Trophoblast cell (in vitro differentiated cells and primary cell): ENCODE results near the gene CD300LB.

Experiments
- DNase-seq, 2 donors: peaks; one replicate each; pipeline ENCODE4 v3.0.0-alpha.2; 2016
- H2AFZ ChIP-seq: 2 replicates; pipeline ENCODE4 v1.6.1; 2013; ENCODE audit warnings: low read length, moderate library complexity, mild to moderate bottlenecking; ENCODE audit not compliant: insufficient read depth, poor library complexity
- H2AK5ac ChIP-seq: 2 replicates; pipeline ENCODE4 v1.6.1; 2013; ENCODE audit warnings: mild to moderate bottlenecking, low read length
- H2BK120ac ChIP-seq: 2 replicates; pipeline ENCODE4 v1.6.1; 2013; ENCODE audit warnings: low read length, mild to moderate bottlenecking, moderate library complexity; ENCODE audit not compliant: insufficient read depth, poor library complexity
- H2BK12ac ChIP-seq: 2 replicates; pipeline ENCODE4 v1.6.1; 2013; ENCODE audit warnings: mild to moderate bottlenecking, low read length, moderate library complexity
- H2BK5ac ChIP-seq: 2 replicates; pipeline ENCODE4 v1.6.1; 2013; ENCODE audit warnings: low read length, low read depth, moderate library complexity, mild to moderate bottlenecking; ENCODE audit not compliant: poor library complexity
- H3K14ac ChIP-seq: 2 replicates; pipeline ENCODE4 v1.6.1; 2013; ENCODE audit warnings: mild to moderate bottlenecking, low read length
- H3K18ac ChIP-seq: 2 replicates; pipeline ENCODE4 v1.6.1; 2013; ENCODE audit warnings: mild to moderate bottlenecking, low read length
- H3K23ac ChIP-seq: 2 replicates; pipeline ENCODE4 v1.6.1; 2013; ENCODE audit warnings: low read length
- H3K27ac ChIP-seq: 2 replicates; pipeline ENCODE4 v1.5.1; 2013; ENCODE audit warnings: low read depth, mild to moderate bottlenecking, inconsistent platforms, low read length, moderate library complexity
- H3K27me3 ChIP-seq: 2 replicates; pipeline ENCODE4 v1.6.1; 2013; ENCODE audit warnings: inconsistent platforms, mild to moderate bottlenecking, low read length, moderate library complexity; ENCODE audit not compliant: insufficient read depth
- H3K36me3 ChIP-seq, 2 experiments: 1 replicate in 1 of 2; 2 replicates in 1 of 2; pipeline ENCODE4 v1.6.1; 2013; ENCODE audit warnings: low read length in 2 of 2, mild to moderate bottlenecking in 2 of 2, moderate library complexity in 1 of 2; ENCODE audit not compliant: insufficient read depth in 2 of 2, control insufficient read depth in 1 of 2
- H3K4ac ChIP-seq: 2 replicates; pipeline ENCODE4 v1.6.1; 2013; ENCODE audit warnings: low read depth, mild to moderate bottlenecking, low read length, moderate library complexity
- H3K4me1 ChIP-seq, 2 experiments: 1 replicate in 1 of 2; 2 replicates in 1 of 2; pipeline ENCODE4 v1.6.1; 2013; ENCODE audit warnings: low read length in 2 of 2, mild to moderate bottlenecking in 2 of 2, moderate library complexity in 1 of 2; ENCODE audit not compliant: insufficient read depth in 2 of 2, control insufficient read depth in 1 of 2
- H3K4me2 ChIP-seq: 2 replicates; pipeline ENCODE4 v1.6.1; 2013; ENCODE audit warnings: inconsistent platforms, mild to moderate bottlenecking, low read length, moderate library complexity
- H3K4me3 ChIP-seq: 2 replicates; pipeline ENCODE4 v1.5.1; 2013; ENCODE audit warnings: mild to moderate bottlenecking, low read depth, low read length, inconsistent platforms
- H3K79me1 ChIP-seq: one replicate; pipeline ENCODE4 v1.6.1; 2013; ENCODE audit warnings: low read length
- H3K79me2 ChIP-seq: 2 replicates; pipeline ENCODE4 v1.6.1; 2013; ENCODE audit warnings: low read length, mild to moderate bottlenecking; ENCODE audit not compliant: control insufficient read depth, insufficient read depth, poor library complexity
- H3K9ac ChIP-seq: 2 replicates; pipeline ENCODE4 v1.6.1; 2013; ENCODE audit warnings: mild to moderate bottlenecking, low read length
- H3K9me3 ChIP-seq: 2 replicates; pipeline ENCODE4 v1.6.1; 2013; ENCODE audit warnings: low read depth, mild to moderate bottlenecking, control low read depth, inconsistent platforms, low read length; ENCODE audit not compliant: insufficient read depth
- H4K12ac ChIP-seq: 2 replicates; pipeline ENCODE4 v1.6.1; 2013; ENCODE audit warnings: low read depth, mild to moderate bottlenecking, low read length, moderate library complexity
- H4K8ac ChIP-seq: 2 replicates; pipeline ENCODE4 v1.6.1; 2013; ENCODE audit warnings: low read depth, mild to moderate bottlenecking, low read length, moderate library complexity
- H4K91ac ChIP-seq: one replicate; pipeline ENCODE4 v1.6.1; 2013; ENCODE audit warnings: low read depth, mild to moderate bottlenecking, low read length, moderate library complexity
- WGBS: extraction: QIAGEN DNeasy Blood & Tissue Kit; methylation state at CpG from one replicate; pipeline ENCODE4 v1.1.7; 2013; ENCODE audit warnings: missing lambda C conversion rate; ENCODE audit not compliant: insufficient read length, insufficient coverage; ENCODE audit errors: extremely low coverage; 5-methylcytosine and 5-hydroxymethylcytosine counted together

CD300LB gene

DNA sequence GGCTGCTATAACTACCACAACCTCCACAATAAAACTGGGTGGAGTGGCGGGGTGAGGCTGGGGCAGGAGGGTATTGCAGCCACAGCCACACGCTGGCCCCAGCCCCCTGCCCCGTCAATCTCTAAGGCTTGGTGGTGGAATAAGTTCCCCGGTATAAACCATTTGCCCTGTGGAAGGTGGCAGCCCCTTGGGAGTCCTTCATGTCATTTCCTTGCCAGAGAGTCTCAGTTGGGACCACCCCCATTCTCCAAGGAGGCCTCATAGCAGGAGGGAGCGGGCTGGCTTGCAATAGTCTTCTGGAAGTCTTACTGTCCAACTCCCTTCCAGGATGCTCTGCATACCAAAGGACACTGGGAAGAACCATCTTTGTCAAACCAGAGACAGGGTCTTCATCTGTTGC is 45.4 kb downstream of the CD300LB start:
- Histone ChIP-seq H4K91ac (no peak overlapping the region), H3K9me3 (no peaks in the 10 kb centered on the region), H3K79me1 (no peaks in the 10 kb centered on the region), H3K27ac (no peak overlapping the region), H3K9ac (no peak overlapping the region), H3K4ac (no peak overlapping the region), H2BK12ac (no peak overlapping the region), H3K4me2 (no peak overlapping the region), H4K8ac (no peak overlapping the region), H3K23ac (no peak overlapping the region), H3K4me3 (no peak overlapping the region), H3K27me3 (no peaks in the 10 kb centered on the region), H3K36me3 (no peaks in the 10 kb centered on the region), H3K4me1 (no peaks in the 10 kb centered on the region), H4K12ac (no peak overlapping the region), H3K79me2 (no peaks in the 10 kb centered on the region), H2BK5ac (no peak overlapping the region), H3K14ac (no peak overlapping the region), H3K18ac (no peak overlapping the region), H2BK120ac (no peak overlapping the region), H2AFZ (no peak overlapping the region), H2AK5ac (no peak overlapping the region)
- no peak for DNase-seq
- no CpG with 5 or more reads among the region's 5 CpGs for WGBS

DNA sequence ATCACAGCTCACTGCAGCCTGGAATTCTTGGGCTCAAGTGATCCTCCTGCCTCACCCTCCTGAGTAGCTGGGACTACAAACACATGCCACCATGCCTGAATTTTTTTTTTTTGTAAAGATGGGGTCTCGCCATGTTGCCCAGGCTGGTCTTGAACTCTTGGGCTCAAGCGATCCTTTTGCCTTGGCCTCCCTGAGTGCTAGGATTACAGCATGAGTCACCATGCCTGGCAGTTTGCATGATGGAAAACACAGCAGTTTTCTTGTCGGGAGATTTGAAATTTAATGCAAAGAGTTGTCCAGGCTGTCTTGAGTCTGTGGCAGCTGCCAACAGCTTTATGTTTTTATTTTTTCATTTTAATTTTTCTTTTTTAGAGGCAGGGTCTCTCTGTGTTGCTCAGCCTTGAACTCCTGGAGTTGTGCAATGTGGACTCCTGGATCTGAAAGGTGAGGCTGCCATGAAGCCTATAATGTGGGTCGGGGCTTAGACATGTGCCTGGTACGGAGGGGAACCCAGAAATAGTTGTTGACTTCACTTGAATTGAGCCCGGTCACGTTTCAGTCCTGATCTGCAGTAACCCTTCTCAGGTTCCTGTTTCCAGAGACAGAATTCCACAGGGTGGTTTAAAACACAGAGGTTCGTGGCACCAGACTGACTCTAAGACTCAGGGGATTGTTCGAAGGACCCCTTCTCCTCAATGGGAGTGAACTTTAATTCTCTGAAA is 46.1 kb downstream of the CD300LB start:
- H3K4me2 ChIP-seq = no peak overlapping the region
- no peaks in the 10 kb centered on the region for H3K27me3 ChIP-seq
- H2AFZ ChIP-seq = no peak overlapping the region
- H3K79me2 ChIP-seq = no peaks in the 10 kb centered on the region
- H3K27ac ChIP-seq = no peak overlapping the region
- H4K8ac ChIP-seq = no peak overlapping the region
- no peaks in the 10 kb centered on the region for H3K4me1 ChIP-seq
- no peak overlapping the region for H2AK5ac ChIP-seq
- DNase-seq = no peak
- no CpG with 5 or more reads among the region's 9 CpGs for WGBS
- no peak overlapping the region for H3K18ac ChIP-seq
- H3K23ac ChIP-seq = no peak overlapping the region
- H4K91ac ChIP-seq = no peak overlapping the region
- H3K9ac ChIP-seq = no peak overlapping the region
- H2BK120ac ChIP-seq = no peak overlapping the region
- no peak overlapping the region for H2BK12ac ChIP-seq
- no peak overlapping the region for H3K14ac ChIP-seq
- no peak overlapping the region for H2BK5ac ChIP-seq
- no peak overlapping the region for H3K4ac ChIP-seq
- H3K4me3 ChIP-seq = no peak overlapping the region
- no peaks in the 10 kb centered on the region for H3K9me3 ChIP-seq
- no peaks in the 10 kb centered on the region for H3K36me3 ChIP-seq
- no peak overlapping the region for H4K12ac ChIP-seq
- no peaks in the 10 kb centered on the region for H3K79me1 ChIP-seq

DNA sequence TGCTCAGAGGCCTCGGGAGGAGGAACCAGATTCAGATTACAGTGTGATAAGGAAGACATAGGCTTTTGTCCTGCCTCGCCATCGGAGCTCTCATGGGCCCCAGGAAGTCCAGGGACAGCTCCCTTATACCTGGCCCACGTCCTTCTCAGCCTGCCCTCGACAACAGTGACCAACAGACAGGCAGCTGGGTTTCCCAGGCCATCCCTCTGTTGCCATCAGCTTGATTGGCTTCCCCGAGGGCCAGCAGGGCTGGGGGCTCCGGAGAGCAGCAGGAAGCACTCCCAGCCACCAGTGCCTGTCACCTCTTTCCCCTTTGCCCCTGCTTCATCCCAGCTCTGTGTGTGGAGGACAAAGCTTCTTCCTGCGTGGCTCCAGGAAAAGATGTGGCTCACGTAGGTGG is 47.2 kb downstream of the CD300LB start:
- no CpG with 5 or more reads among the region's 9 CpGs for WGBS
- H3K9ac ChIP-seq = no peak overlapping the region
- no peak overlapping the region for H2AK5ac ChIP-seq
- no peaks in the 10 kb centered on the region for H3K36me3 ChIP-seq
- no peak overlapping the region for H3K27ac ChIP-seq
- H2BK120ac ChIP-seq = no peak overlapping the region
- H4K12ac ChIP-seq = no peak overlapping the region
- no peak overlapping the region for H4K8ac ChIP-seq
- no peak overlapping the region for H2BK12ac ChIP-seq
- H3K4me3 ChIP-seq = no peak overlapping the region
- no peak overlapping the region for H4K91ac ChIP-seq
- H3K4ac ChIP-seq = no peak overlapping the region
- no peaks in the 10 kb centered on the region for H3K79me2 ChIP-seq
- no peak overlapping the region for H3K18ac ChIP-seq
- DNase-seq = no peak
- no peak overlapping the region for H3K4me2 ChIP-seq
- H2BK5ac ChIP-seq = no peak overlapping the region
- no peaks in the 10 kb centered on the region for H3K79me1 ChIP-seq
- no peak overlapping the region for H2AFZ ChIP-seq
- no peak overlapping the region for H3K23ac ChIP-seq
- H3K27me3 ChIP-seq = no peaks in the 10 kb centered on the region
- H3K4me1 ChIP-seq = no peaks in the 10 kb centered on the region
- no peak overlapping the region for H3K14ac ChIP-seq
- H3K9me3 ChIP-seq = no peaks in the 10 kb centered on the region

DNA sequence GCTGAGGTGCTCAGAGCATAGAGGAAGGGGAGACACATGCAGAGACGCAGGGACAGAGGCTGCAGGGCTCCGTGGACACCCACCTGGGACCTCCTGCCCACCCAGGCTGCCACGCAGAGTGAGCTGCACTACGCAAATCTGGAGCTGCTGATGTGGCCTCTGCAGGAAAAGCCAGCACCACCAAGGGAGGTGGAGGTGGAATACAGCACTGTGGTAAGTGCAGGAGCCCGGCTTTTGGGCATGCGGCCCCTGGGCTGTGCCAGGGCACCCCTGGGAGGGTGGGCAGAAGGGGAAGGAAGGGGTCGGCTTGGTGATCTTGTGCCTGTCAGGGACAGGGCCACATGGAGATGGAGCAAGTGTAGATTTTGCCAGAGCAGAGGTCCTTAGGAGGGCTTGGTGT is 49.7 kb downstream of the CD300LB start:
- Histone ChIP-seq H2BK12ac (no peak overlapping the region), H4K91ac (no peak overlapping the region), H2AFZ (no peak overlapping the region), H3K27me3 (no peaks in the 10 kb centered on the region), H2AK5ac (no peak overlapping the region), H3K4me2 (no peak overlapping the region), H3K27ac (no peak overlapping the region), H3K4me1 (no peaks in the 10 kb centered on the region), H3K9me3 (peaks cover 3% of the 10 kb centered on the region), H3K79me2 (no peaks in the 10 kb centered on the region), H2BK120ac (no peak overlapping the region), H3K14ac (no peak overlapping the region), H3K36me3 (no peaks in the 10 kb centered on the region), H4K8ac (no peak overlapping the region), H2BK5ac (no peak overlapping the region), H3K4me3 (no peak overlapping the region), H3K23ac (no peak overlapping the region), H3K9ac (no peak overlapping the region), H4K12ac (no peak overlapping the region), H3K79me1 (no peaks in the 10 kb centered on the region), H3K4ac (no peak overlapping the region), H3K18ac (no peak overlapping the region)
- WGBS = no CpG with 5 or more reads among the region's 7 CpGs
- no peak for DNase-seq
